Astrocyte (in vitro differentiated cells and primary cell): ENCODE measurements around the gene CACNA2D4.

Experiments used
- CTCF ChIP-seq: IDR thresholded peaks from 2 replicates; pipeline ENCODE4 v1.5.1; 2011; ENCODE audit warnings: low read depth, mild to moderate bottlenecking, inconsistent platforms, low read length, moderate library complexity; ENCODE audit not compliant: insufficient read depth
- EZH2 ChIP-seq: IDR thresholded peaks from 2 replicates; pipeline ENCODE4 v1.6.1; 2012; ENCODE audit warnings: mild to moderate bottlenecking, low read length, inconsistent platforms; ENCODE audit not compliant: insufficient read depth

GRCh38 chr12:1848745-1849144, 69.7 kb downstream of the CACNA2D4 start:
- TF ChIP-seq EZH2 = no peak
- no peak for TF ChIP-seq CTCF
